ENCODE data around the gene ARHGAP10.

ARHGAP10 gene, protein sequence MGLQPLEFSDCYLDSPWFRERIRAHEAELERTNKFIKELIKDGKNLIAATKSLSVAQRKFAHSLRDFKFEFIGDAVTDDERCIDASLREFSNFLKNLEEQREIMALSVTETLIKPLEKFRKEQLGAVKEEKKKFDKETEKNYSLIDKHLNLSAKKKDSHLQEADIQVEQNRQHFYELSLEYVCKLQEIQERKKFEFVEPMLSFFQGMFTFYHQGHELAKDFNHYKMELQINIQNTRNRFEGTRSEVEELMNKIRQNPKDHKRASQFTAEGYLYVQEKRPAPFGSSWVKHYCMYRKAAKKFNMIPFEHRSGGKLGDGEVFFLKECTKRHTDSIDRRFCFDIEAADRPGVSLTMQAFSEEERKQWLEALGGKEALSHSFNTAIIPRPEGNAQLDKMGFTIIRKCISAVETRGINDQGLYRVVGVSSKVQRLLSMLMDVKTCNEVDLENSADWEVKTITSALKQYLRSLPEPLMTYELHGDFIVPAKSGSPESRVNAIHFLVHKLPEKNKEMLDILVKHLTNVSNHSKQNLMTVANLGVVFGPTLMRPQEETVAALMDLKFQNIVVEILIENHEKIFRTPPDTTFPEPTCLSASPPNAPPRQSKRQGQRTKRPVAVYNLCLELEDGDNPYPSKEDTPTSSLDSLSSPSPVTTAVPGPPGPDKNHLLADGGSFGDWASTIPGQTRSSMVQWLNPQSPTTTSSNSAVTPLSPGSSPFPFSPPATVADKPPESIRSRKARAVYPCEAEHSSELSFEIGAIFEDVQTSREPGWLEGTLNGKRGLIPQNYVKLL

DNA sequence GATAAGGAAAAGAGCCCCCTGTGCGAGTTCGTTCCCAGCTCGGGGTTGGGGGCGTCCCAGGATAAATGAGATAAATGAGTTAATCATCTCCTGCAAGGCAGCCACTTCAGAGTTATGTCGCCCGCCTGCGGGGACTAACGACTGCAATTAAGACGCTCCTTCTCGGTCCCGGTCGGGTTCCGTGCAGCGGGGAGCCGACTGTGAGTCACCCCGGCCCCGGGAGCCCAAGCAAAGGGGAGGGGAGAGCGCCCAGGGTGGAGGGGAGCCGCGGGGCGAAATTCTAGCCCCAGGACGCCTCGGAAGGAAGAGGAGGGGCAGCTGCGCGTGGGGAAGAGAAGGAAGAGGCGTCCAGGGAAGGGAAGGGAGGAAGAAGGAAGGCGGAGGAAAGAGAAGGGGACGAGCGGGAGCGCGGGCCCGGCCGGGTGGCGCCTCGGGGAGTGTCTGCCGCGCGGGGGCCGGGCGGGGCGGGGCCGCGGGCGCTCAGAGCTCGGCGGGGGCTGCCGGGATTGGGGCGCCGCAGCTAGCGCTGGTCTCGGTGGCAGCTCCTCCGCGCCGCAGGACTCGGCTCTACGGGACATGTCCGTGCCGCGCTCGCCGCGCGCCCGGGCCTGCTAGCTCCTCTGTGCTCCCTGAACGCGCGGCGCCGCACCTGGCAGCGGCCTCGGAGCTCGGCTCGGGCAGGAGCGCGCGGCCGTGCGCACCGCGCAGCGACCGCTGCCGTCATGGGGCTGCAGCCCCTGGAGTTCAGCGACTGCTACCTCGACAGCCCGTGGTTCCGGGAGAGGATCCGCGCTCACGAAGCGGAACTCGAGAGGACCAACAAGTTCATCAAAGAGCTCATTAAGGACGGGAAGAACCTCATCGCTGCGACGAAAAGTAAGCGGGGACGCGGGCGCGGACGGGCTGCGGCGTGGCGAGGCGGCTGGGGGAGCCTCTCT, at the start of gene ARHGAP10:
Gene ARHGAP10 (plus strand): TSS at position 509 of the 938 bp plus-strand sequence. CDS start 214 bp downstream, at position 723.
- no peak for DNase-seq

DNA sequence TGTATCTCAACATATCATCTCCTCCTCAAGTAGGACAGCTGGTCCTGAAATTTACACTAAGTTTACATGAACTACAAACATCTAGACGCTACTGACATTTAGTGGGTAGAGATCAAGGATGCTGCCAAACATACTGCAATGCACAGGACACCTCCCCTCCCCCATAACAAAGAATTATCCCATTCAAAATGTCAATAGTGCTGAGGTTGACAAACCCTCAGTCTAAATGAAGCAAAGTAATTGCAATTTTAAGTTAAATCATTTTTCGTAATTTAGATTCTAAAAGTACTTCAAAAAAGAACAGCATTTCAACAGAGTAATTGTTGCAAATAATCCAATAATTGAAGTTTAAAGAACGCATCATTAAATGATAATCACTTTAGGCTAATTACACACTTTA, 49.1 kb upstream of the ARHGAP10 start:
- DNase-seq: no peak

DNA sequence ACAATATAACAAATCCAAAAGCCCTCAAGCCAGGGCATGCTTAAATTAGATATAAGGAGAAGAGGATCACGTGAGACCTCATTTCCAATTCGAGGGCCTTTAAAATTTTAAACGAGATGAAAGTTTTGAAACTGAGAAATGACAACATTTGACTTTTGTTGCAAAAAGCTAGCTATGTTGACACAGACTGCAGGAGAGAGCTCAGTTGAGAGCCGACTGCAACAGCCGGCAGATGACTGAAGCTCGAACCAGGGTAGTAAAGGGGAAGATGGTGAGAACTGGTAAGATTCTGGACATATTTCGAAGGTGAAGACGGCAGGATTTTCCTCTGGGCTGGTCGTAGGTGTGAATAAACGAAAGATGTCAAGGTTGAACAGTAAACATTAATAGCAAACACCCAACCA, 48.7 kb upstream of the ARHGAP10 start:
- DNase-seq: no peak

DNA sequence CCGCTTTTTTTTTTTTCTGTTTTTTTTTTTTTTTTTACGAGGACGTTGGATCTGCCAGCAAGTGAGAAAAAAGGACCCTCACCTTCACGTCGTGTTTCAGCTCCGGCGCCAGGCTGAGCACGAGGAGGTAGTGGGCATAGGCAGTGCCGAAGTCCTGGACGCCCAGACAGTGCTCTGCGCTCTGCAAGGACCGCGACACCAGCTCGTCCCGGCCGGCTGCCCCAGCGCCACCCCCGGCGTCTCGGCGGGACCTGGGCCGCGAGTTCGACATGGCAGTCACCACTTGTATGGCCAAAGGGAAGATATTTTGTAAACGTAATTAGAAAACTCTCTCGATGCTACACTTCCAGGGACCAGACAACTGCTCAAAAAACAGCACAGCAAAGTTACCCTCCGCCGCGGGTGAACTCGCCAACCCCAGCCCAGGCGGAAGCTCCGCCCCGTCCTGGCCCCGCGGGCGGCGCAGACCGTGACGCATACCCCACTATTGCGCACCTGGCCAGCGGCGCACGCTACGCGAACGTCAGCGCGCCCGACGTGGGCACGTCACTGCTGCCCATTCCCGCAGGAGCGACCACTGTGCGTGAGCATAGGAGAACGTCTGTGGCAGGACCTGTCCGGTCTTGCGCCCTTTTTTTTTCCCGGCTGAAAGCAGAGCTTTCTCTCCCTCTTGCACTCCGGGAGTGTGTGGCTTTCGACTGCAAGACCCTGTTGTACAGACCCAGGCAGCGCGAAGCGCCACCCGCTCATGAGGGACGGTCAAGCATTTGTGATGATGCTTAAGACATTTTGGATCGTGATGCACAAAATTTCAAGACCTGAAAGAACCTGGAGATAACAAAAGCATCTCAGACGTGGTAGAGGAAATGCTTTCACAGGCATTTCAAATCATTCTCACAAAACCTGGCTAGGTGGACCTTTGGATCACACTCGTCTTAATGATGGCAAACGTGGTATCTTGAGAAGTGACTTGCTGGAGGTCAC, 47.9 kb upstream of the ARHGAP10 start, which contains the start of gene PRMT9:
Gene PRMT9 (minus strand): TSS at position 447 of the 984 bp plus-strand sequence. CDS start 176 bp downstream, at position 271.
- peak; percentile 38 for DNase-seq

DNA sequence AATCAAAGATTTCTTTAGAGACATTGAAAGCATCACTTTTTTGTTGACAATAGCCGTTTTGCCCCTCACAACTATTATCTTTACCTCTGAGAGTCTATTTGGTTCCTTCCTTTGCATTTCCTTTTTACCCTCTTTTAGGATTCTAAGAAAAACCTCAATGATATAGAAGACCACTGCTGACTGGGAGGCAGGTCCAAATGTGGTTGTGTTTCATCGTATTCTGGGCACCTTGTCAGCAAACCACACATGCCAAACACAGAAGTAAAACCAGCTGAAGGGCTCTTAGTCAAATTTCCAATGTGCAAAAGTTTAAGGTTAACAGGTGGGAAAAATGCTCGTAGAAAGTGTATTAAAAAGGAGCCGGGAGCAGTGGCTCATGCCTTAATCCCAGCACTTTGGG, 42.8 kb upstream of the ARHGAP10 start:
- no peak for DNase-seq

DNA sequence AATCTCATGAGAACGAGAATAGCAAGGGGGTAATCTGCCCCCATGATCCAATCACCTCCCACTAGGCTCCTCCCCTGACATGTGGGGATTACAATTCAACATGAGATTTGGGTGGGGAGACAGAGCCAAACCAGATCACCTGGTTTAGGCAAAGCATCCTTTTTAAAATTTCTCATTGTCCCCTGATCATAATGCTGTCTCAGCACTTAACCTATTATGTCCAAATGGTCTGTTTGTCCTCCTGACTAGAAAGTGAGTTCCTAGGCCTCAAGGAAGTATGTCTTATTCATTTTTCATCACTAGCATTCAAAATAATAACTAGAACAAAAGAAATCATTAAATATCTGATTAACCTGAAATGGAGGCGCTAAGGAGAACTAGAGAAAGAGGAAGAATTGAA, 40.1 kb upstream of the ARHGAP10 start:
- DNase-seq: no peak

DNA sequence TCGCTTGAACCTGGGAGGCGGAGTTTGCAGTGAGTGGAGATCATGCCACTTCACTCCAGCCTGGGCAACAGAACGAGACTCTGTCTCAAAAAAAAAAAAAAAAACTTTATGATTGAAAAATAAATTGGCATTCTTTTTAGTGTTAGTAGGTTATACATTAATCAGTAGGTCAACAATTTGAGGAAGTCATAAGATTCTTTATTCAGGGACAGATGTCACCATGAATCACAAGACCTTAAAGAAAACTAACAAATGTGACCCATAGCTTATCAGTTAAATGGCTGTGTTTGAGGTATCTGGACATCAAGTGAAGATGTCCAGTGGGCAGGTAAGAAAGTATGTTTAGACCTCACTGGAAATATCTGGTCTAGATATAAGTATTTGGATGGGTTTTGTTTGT, 38.7 kb upstream of the ARHGAP10 start:
- DNase-seq: no peak

DNA sequence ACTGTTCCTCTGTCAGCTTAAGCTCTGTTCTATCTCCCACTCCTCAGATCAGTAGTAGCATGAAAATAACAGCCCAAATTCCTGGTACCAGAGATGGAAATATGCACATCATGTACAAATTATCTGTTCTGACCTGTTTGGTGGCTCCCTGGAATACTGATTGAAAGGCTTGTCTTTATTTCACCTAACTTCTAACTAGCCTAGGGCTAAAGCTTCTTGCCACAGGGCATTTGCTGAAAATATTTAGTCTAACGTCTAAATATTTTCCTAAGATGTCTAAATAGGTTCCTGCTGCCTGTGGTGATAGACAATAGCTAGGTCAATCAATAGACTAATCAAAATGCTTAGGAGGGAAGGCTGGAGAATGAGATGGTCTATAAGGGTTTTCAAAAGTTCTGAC, 35.0 kb upstream of the ARHGAP10 start:
- no peak for DNase-seq

DNA sequence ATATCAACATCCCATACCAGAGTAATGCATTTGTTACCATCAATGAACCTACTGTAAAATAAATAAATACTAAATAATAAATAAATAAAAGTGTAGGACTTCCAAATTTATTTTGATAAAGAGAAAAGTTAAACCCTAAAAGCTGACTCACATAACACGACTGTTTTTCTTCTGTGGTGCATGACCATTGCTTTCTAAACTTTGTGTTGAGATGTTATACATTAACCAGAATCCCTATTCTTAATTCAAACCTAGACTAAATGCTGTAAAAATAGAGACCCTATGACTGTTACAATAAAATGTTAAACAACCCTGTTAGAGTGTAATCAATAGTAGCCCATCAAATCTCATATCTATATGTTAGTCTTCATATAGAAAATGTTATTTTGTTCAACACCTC, 27.0 kb upstream of the ARHGAP10 start:
- no peak for DNase-seq

DNA sequence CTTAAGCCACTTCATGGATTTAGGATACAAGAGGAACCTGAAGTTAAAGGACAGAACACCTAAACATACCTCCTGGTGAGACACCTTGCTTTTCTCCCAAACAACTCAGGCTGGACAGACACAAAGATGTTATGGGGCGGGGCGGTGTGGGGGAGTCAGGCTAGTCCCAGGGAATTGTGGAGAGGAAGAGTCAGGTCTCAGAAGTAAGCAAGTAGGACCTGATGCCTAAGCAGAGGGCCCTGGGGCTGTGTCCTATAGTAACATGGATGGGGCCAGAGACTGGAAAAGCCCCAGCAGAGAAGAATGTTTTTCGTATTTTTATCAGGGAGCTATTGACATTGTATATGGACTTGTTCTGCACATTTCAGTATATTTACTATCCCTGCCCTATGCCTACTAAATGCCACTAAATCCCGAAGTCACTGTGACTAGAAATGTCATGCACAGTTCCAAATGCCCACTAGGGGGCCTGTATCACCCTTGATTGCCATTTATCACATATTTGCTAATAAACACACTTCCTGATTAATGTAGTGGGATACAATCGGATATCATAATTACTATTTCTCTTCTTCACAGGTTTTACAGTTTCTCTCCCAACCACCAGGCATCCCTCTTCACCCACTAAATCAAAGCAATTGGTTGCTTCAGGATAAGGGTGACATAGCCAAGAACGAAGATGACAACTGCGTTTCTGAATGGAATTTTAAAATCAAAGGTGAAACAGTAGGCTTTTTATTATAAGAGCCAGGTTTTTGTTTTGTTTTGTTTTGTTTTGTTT, 23.8 kb upstream of the ARHGAP10 start:
- DNase-seq: no peak

DNA sequence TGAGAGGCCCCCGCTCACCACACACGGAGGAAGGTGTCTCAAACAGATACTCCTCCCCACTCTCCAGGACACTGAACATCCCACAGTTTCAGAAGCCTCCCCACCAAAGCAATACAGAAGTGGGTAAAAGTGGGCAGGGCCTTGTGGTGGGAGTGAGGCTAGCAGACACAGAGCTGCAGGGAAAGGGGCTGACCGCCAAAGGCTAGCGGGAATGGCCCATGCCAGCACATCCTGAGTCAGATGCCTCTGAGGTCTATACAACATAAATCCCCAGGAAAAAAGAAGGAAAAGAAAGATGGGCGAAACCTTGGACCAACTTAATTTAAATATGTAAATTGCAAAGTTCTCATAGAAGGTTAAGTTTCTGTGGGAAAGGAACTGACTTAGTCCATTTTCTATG, 21.9 kb upstream of the ARHGAP10 start:
- DNase-seq: no peak

DNA sequence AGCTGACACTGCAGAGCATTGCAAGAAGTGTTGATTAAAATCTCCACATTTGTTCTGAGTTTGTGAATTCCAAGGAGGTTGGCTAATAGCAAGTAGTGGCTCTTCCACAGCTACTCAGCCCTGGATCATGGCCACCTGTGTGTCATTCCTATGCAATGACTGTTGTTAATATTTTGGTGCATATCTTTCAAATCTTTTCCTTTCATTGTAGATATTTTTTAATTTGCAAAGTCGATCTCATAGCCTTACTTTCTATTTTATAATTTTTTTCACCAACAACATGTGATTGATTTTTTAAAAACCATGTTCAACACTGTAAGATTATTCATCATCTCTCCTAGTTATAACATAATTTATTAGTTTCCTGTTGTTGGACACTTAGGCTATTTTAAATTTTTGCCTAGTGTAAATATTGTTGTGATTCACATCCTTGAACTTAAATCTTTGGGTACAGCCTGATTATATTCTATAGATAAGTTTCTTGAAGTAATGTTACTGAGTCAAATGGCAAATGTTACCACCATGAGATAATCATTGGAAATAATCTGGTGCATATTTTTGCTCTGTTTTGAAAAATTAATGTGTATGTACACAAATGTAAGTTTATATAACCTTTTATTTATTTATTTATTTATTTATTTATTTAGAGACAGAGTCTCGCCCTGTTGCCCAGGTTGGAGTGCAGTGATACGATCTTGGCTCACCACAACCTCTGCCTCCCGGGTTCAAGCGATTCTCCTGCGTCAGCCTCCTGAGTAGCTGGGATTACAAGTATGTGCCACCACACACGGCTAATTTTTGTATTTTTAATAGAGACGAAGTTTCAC, 17.1 kb upstream of the ARHGAP10 start:
- no peak for DNase-seq

DNA sequence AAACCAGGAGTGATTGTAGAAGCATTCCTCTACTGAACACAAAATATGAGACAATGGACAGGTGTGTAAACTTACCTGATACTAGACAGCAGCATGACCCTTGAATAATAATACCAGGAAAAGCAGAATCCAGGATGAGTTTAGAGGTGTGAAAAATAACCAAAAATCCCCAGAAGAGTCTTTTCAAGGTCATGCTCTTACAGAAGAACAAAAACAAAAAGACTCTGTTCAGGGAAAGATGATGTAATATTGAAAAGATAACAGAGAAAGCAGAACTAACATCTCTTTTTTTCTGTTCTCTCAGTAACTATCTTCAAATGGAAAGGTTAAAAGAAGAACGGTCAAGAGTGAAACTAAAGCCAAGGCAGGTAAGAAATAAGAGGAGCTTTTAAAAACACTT, 14.0 kb upstream of the ARHGAP10 start:
- DNase-seq: no peak

DNA sequence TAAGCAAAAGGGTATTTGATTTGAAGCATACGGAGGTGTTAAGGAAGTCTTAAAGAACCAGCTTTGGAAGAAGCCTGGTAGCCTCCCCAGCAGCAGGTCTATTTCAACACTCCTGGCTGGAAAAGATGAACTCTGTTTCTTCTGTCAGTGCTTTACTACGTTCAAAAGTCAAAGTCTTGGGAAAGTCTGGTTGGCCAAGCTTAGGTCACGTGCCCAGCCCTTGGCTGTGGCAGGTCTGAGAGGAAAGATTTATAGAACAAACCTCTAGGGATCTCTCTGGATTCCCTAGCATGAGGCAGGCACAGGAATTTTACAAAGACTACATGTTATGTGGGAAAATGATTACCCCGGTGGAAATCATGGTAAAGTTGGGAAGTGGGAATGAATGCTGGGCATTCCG, 8.6 kb upstream of the ARHGAP10 start:
- DNase-seq: no peak

DNA sequence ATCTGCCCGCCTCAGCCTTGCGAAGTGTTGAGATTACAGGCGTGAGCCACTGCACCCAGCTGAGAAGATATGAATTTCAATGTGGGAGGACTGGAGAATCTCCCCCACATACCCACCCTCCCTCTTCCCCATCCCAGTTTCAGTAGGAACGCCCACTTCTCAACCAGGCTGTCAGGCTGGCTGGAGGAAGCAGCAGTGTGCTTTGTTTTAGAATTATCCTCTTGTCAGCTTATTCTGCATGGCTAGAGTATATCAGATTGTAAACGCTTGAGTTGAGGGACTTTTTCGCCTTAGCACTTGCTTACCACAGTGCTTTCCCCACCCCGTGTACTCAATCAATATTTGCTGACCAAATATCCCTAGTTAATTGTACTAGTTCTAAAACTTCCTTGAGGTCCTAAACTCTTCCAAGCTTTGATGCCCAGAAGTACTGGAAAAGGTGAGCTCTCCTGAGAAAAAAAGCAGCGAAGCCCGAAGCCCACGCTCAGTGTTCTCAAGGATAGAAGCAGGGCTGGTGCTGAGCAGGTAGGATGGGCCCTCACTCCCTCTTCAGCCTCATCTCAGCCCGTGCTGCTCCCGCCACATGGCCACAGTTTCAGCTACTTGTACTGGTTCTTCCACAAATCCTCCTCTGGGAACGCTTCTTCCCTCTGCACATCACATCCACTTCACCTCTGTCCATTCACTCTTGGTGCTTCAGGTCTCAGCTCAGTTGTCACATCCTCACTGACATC, 7.3 kb upstream of the ARHGAP10 start:
- DNase-seq: no peak

DNA sequence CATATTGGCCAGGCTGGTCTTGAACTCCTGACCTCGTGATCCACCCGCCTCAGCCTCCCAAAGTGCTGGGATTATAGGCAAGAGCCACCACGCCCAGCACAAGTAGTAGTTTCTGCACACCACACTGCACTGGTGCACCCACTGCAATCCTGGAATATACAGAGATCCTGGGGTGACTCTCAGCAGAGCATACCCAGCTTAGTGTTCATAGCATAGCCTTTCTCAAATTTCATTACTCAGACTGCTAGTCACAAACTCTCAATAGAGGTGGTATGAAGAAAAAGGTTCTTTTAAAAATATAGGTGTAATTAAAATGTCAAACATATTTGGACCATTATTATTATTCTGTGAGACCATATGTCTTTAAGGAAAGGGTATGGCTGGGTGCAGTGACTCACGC, 6.2 kb upstream of the ARHGAP10 start:
- DNase-seq: no peak

DNA sequence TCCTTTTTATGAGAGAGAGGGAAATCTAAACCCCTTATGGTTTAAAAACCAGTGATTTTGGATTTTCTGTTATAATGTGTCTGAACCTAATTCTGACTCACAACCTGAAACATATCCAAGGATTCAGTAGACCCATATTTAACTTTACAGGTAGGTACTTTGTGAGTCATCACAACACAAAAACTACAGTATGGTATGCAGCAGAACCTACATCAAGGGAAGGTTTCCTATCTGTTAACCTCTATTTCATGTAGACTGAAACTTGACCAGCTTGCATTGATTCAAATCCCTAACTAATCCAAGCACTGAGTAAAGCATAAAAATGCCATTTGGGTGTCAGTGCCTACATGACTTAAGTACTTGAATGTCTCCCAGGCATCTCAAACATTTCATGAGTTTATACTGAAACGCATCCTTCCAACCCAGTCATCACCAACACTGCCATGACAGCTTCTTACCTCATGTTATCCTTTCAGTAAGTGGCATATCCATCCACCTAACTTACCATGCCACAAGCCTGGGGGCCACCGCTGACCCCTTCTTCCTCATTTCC, 4.3 kb upstream of the ARHGAP10 start:
- DNase-seq: no peak

DNA sequence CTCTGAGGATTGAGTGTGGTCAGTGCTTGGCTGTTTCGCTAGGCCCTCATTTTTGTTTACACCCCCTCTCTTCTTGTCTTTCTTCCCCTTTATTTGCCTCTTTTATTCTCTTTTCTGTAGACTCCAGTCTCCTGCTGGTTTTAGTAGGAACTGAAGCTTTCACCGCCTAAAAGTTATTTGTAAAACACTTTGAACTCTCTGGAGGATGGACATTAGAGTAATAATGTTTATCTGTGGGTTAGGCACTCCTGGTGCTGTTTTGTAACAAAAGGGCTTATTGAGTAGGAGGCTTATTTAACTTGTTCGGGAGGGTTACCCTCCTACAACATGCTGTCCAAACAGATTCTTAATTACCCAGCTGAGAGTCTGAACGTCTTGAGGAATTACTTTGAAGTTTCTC, 1.6 kb upstream of the ARHGAP10 start:
- no peak for DNase-seq
